Endometrial microvascular endothelial cells (primary cell): Measurements from ENCODE around the gene CFAP20. TPM values are rescaled to one million over a fixed set of nuclear protein-coding genes. Genes with fewer than 3 reads are reported as not detected.

ENCODE experiments used
- in situ Hi-C: cut with HindIII; loops from 2 replicates; pipeline ENCODE4 v1.10.0; 2017; ENCODE audit warnings: low sequenced_read_pairs, low pct_unique_long_range_greater_than_20kb; ENCODE audit errors: inconsistent ontology term
- total RNA-seq: library from RNA; depleted of rRNA; stranded (reverse); fragments of >200 nt; gene quantifications from one replicate; pipeline ENCODE4 v1.2.3, GENCODE V29; 2015; ENCODE audit errors: inconsistent ontology term

Gene CFAP20
- total RNA-seq, 1 donor from 2014 or later = 94.6 TPM

DNA sequence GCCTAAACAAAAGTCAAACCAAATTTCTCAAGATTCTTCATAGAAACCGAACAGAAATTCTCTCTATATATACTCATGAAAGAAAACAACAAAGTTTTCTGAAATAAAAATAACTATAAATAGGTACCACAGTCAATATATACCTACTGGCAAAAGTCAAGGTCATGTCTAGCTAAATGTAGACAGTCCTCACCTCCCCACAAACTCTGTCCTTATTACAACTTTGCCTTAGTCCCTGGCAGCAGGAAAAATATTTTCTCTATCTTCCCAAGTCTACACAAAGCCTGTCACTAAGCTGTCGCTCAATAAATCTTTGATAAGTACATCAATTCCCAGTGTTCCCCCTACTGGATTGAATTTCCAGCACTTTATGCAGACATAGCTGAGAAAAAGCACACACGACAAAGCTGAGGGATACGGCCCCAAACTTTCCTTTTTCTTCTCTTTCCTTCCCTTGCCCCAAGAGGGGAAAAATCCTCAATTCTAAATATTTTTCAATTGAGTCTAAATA lies 2.7 kb downstream of the CFAP20 start:
- in situ Hi-C loops = loop anchor here (10.0 kb wide), 1 partner anchor 92 kb away; no protein-coding TSS in a partner anchor

DNA sequence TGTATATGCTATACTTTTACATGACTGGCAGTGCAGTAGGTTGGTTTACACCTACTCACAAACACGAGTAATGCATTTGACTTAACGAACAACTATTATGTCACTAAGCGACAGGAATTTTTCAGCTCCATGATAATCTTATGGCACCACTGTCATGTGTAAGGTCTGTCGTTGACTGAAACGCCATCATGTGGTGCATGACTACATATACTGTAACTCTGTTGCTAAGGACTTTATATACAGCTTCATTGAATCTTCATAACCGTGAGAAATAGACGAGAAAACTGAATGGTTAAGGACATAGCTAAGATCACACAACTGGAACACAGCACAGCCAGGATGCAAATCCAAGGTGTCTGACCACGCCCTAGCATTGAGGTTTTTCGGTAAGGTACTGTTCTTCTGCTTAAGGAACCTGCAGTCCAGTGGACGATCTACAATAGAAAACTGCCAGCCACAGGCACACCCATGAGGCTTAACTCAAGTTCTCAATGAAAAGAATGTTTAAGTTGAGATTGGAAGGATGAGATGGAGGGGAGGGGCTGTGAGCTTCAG lies 3.3 kb downstream of the CFAP20 start:
- in situ Hi-C loops = loop anchor here (10.0 kb wide), 1 partner anchor 91 kb away; no protein-coding TSS in a partner anchor

DNA sequence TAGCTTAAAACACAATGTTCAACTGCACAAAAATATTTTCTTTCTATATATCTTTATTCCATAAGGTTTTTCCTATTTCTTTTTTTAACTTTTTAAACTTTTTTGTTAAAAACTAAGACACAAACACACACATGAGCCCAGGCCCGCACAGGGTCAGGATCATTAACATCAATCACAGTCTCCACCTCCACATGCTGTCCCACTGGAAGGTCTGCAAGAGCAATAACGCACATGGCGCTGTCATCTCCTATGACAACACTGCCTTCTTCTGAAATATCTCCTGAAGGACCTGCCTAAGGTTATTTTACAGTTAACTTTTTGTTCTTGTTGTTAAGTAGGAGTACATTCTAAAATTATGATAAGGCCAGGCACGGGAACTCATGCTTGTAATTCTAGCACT lies 4.1 kb downstream of the CFAP20 start:
- in situ Hi-C loops = loop anchor here (10.0 kb wide), 1 partner anchor 90 kb away; no protein-coding TSS in a partner anchor

DNA sequence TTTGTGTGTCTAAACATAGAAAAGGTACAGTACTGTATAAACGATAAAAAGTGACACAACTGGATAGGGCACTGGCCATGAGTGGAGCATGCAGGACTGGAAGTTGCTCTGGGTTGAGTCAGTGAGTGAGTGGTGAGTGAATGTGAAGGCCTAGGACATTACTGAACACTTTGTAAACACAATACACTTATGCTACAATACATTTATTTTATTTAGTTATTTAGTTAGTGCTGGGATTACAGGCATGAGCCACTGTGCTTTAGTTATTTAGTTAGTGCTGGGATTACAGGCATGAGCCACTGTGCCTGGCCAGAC lies 4.6 kb downstream of the CFAP20 start:
- in situ Hi-C loops = loop anchor here (10.0 kb wide), 1 partner anchor 90 kb away; no protein-coding TSS in a partner anchor

DNA sequence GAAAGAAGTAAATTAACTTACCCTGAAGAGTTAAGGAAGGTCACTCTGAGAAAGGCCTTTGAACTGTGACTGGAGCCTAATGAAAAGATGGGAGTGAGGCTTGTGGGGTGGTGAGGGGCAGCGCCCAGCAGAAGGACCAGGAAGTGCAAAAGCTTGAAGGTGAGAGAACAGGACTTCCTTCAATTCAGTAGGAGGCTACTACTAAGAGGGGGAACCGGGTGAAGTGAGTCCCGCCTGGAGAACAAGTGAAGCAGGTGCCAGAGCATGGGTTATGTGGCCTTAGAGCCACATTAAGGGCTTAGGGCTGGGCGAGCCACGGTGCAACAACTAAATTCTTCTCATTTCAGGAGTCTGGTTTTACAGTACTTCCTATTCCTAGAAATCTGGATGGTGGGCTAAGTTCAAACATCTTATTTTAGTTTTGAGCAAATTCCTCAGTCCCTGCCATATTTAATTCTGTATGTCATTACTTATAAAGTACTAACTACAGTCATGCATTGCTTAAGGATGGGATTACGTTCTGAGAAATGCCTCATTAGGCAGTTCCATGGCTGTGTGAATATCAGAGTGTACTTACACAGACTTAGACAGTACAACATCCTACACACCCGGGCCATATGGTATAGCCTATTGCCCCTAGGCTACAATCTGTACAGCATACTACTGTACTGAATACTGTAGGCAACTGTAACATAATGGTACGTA lies 5.1 kb downstream of the CFAP20 start:
- in situ Hi-C loops = loop anchor here (10.0 kb wide), 1 partner anchor 89 kb away; no protein-coding TSS in a partner anchor

DNA sequence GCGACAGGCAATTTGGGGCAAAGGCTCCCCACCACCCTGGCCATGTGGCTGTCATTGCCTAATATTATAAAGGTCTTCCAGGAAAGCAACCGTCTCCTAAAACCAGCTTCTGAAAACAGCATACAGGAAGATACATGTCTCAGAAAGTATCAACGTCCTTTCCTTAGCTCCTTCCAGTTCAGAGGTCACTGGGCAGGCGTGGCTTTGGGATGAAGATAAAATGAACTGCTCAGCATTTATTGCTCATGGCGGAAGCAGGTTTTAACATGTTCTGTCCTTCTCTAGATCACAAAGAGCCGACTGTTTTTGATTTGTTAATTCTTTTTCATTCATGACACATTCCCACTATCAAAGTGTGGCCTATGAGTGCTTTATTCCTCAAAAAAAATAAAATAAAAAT lies 8.0 kb downstream of the CFAP20 start:
- in situ Hi-C loops = loop anchor here (10.0 kb wide), 1 partner anchor 86 kb away; no protein-coding TSS in a partner anchor

DNA sequence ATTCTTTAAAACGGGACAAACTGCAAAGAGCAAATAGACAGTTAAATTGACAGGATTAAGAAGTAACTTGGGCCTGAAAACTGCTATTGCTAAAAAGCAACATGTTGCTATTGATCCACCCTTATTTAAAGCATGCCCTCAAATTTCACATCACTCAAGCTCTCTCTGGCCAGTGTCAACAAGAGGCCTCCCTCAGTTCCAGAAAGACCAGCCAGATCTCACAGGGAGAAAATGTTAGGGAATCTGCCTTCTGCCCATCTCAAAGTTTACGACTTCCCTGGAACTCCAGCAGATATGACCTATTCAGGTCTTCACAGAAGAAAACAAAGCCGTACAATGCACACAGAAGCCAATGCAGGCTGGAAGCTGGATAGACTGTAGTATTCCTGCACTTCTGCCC lies 8.9 kb downstream of the CFAP20 start:
- in situ Hi-C loops = loop anchor here (10.0 kb wide), 1 partner anchor 85 kb away; no protein-coding TSS in a partner anchor

DNA sequence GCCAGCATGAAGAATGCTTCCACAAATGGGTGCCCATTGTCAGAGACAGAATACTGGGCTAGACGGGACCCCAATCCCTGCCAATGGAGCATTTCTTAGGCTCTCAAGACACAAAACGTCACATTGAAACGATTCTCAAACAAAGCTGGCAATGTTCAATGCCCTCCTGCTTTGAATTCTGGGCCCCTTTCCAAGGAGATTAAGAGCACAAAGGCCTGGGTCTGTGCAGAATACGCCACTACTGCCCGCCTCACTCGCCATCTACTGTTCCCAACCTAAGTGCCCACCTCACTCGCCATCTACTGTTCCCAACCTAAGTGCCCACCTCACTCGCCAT lies 9.7 kb downstream of the CFAP20 start:
- in situ Hi-C loops = no loop called here

DNA sequence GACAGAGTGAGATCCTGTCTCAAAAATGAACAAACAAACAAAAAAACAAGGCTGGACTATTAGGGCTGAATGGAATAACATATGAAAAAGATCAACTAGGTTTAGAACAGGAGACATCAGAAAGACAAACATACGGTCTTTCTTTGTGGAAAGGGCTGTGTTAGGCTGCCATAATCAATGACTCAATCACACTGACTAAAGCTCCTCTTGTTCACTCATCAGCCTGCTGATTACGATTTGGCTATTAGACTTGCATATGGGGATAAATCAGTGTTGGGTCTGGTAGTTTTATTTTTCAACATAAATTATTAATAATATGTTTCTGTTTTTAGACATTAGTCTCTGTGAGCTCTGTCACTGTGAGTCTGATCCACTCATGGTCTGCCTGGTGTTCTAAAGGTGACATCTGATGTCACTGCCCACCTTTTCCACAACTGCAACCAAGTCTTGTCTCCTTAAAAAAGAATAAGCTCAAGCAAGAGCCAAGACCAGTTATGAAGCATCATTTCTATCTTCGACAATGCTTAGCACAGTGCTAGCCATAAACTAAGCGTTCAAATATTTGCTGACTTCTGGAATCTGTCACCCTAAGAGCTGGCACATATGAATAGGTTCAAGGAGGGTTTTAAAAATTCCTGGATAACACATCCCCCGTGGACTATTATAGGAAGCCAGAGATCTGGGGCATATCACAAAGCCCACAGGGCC lies 10.2 kb downstream of the CFAP20 start:
- in situ Hi-C loops = no loop called here

DNA sequence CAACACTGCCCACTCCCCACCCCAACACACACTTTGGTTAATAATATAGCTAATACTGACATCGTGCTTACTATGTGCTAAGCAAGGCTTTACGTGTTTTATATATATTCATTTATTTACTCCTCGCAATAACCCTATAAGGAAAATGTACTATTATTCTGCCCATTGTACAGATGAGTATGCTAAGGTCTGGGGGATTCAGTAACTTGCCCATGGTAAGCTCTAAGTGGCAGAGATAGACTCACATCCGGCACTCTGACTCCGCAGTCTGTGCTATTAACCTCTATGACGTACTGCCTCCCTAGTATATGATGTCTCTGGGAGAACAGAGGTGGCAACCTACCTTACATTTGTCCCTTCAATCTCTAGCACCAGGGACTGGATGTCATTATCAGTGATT lies 12.7 kb downstream of the CFAP20 start:
- in situ Hi-C loops = no loop called here

DNA sequence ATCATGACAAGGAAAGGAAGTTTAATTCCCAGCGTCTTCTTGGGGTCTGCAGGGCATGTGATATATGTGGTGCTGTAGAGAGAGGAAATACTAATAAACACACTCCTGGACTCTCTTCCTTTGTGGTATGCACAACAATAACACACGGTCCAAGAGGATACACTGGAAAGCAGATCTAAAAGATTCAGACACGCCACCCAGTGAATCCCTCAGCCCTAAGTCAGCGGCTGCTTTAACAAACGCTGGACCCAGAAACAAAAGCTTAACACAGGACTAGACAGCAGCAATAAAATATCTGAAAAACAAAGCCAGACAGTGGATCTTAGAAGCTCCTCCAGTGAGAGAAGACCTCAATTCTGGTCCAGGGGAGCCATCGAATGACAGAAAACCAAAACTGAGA lies 13.1 kb downstream of the CFAP20 start:
- in situ Hi-C loops = no loop called here

DNA sequence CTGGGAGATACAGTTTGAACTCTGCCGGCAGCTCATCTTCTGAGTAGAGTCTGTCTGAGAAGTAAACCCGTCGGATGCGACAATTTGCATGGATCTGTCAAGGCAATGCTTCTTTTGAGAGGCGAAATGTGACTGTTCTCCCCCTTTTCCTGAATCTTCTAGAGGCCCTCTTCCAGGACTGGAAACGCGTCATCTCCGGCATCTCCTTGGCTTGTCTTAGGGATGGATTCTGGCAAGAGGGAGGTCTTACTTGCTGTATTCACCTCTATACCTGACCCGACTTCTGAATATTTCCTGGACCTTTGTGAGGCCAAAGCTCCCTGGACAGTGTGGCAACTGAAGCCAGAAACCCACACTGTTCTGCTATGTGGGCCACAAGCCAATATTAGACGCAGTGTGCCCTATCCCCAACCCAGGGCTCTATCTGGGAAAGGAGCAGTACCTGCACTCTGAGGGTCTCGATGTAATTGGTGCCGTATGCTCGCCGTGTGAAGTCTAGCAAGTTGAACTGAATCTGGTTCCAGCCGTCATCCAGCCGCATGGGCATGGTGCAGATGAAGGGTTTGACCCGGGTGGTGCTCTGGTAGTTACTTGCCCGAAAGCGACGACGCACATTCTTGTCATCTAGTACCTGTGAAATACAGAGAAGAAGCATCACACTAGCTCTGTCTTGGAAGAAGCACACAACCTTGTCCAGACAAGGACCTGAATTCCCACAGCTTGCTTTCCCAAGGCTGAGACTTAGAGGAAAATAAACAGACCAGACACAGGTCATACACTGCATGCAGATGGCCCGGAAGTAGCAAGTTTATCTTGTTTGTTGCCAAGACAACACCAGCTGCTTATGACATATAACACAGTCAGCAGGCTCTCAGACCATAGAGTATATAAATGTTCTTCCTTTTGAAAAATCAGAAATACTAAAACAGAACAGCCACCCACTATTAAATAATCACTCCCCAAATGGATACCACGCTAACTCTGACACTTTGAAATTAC lies 14.1 kb downstream of the CFAP20 start:
- in situ Hi-C loops = no loop called here

DNA sequence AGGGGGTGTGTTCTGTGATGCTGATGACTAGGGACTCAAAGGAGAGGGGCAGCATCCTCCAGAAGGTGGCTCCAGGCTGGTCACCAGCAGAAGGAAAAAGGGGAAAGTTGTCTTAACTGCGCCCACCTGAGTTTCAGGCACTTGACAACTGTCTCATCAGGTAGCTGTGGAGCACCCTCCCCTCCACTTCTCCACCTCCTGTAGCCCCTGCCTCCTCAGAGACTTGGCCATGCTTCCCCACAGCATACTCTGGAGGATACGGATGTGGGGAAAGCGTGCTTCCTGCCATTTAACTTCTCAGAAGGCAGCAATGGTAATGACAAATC lies 17.9 kb downstream of the CFAP20 start:
- in situ Hi-C loops = no loop called here

DNA sequence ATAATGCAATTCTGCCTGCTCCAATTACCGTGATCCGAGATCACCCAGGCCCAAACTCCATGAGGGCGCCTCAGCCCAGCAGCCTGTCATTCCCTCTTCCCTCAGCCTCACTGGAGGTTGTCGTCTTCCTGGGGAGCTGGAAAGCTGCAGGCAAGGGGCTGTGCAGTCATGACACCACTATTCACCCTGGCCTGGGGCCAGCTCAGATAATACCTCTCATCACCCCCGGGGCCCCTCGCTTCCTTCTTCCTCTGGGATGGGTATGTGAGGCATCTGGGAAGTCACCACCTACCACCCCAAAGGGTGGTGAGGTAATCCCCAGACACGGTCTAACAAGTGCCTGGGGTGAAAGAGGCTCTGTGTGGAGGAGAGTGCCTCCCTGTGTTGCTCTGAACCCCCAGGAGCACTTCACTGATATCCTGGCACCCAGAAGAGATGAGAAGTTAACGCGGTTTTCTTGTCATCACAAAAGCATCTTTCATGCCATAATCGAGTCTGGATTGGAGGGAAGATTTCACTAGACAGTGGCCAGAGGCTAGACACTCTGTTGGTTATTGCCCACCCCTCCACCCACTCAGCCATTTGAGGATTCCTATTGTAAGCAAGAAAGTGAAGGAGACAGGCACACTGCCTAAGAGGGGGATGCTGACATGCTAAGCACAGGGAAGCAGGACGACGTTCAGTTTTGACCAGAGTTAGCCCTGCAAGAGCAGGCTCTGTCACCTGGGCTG lies 18.4 kb downstream of the CFAP20 start:
- in situ Hi-C loops = no loop called here

DNA sequence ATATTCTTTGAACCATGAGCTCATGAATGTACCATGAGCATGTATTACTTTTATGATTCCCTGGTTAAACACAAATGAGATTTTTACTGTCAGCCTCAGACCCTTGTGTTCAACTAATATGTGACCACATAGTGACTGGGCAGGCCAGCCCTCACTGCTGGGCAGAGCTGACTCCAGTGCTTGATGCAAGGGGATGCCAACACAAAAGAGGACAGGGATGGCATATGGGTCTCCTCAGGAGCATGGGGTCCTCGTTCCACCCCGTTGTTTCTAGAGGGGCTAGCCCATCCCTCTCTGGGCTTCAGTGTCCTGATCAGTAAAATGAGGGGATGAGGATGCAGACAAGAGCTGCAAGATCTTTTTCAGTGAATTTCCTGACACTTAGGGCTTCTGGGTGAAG lies 19.3 kb downstream of the CFAP20 start:
- in situ Hi-C loops = no loop called here

DNA sequence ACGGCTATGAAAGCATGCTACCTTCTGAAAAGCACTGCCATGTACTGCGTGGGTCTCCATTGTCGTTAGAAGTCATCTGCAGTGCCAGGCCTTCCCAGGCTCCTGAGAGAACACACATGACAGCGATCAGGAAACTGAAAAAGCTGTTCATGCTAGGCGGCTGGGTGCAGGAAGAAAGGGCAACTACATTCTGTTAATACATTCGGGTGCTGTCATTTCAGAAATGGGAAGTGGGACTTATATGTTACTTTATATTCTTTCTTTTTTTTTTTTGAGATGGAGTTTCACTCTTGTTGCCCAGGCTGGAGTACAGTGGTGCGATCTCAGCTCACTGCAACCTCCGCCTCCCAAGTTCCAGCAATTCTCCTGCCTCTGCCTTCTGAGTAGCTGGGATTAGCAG lies 19.9 kb downstream of the CFAP20 start:
- in situ Hi-C loops = no loop called here

DNA sequence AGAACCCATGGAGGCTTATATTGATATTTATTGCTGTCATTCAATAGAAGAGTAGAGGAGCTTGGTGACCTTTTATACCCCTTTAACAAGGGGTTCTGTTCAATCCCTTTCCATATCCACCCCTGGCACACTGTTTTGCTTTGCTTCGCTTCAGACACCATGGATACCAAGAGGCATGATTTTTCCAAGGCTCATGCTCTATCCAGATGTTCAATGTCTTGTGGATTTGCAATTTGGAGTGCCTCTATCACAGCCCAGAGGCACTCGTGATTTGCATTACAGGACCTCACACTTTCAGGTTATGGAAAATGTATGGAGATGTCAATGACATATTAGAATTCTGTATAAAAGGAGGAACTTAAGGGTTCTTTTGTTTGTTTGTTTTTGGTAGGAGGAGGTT lies 21.5 kb downstream of the CFAP20 start:
- in situ Hi-C loops = no loop called here

DNA sequence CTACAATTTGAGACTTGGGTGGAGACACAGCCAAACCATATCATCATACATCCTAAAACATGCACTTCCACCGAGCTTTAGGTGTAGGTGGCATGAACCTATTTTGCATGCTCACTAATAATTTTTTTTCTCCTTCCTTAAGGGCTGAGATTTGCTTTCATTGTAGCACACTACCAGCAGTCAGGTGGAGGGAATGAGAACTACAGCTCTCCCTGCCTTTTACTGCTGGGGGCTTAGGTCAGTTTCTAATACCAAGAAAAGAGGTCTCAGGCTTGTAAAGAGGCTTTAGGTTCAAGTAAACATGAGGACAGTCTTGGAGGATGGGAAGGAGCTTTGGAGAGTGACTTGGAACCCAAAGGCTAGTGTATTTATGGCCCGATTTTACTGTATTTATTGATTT lies 22.0 kb downstream of the CFAP20 start:
- in situ Hi-C loops = no loop called here
